HUES6 (cell line): ENCODE measurements around the gene CIART.
"Not testable (repeated sequence)": the region's sequence is repeated elsewhere in the genome, so short reads cannot be mapped to it uniquely, and the experiment has no call there.

ENCODE experiments used
- H3K27ac ChIP-seq: 2 replicates; pipeline ENCODE4 v1.7.0; 2013; ENCODE audit warnings: low read depth, mild to moderate bottlenecking, low read length, inconsistent platforms
- H3K27me3 ChIP-seq: 2 replicates; pipeline ENCODE4 v1.6.1; 2013; ENCODE audit warnings: low read length; ENCODE audit not compliant: control insufficient read depth, insufficient read depth
- H3K36me3 ChIP-seq: 2 replicates; pipeline ENCODE4 v1.6.1; 2013; ENCODE audit warnings: low read length; ENCODE audit not compliant: control insufficient read depth, insufficient read depth
- H3K4me1 ChIP-seq: 2 replicates; pipeline ENCODE4 v1.6.1; 2013; ENCODE audit warnings: low read length; ENCODE audit not compliant: control insufficient read depth, insufficient read depth
- H3K4me3 ChIP-seq: 2 replicates; pipeline ENCODE4 v1.5.1; 2013; ENCODE audit warnings: low read depth, low read length
- H3K9ac ChIP-seq: one replicate; pipeline ENCODE4 v1.6.1; 2013; ENCODE audit warnings: mild to moderate bottlenecking, low read length
- H3K9me3 ChIP-seq: 2 replicates; pipeline ENCODE4 v1.6.1; 2013; ENCODE audit warnings: low read depth, low read length; ENCODE audit not compliant: control insufficient read depth, insufficient read depth

CIART gene

GRCh38 chr1:150281758-150282557 lies at the start of gene CIART:
CIART (plus strand) TSS chr1:150282554; CDS start chr1:150283268, 714 bp downstream.
- H3K9ac ChIP-seq, result peak within 1 kb of the TSS; percentile 80
- peaks cover 8% of the 10 kb centered on the region; the same call in 1 of the 2 replicates for H3K36me3 ChIP-seq
- H3K4me3 ChIP-seq, result peak within 1 kb of the TSS; percentile 83
- no peaks in the 10 kb centered on the region for H3K9me3 ChIP-seq
- H3K4me1 ChIP-seq, result peaks cover 16% of the 10 kb centered on the region
- H3K27me3 ChIP-seq, result peaks cover 17% of the 10 kb centered on the region
- peak within 1 kb of the TSS; percentile 44 for H3K27ac ChIP-seq

DNA sequence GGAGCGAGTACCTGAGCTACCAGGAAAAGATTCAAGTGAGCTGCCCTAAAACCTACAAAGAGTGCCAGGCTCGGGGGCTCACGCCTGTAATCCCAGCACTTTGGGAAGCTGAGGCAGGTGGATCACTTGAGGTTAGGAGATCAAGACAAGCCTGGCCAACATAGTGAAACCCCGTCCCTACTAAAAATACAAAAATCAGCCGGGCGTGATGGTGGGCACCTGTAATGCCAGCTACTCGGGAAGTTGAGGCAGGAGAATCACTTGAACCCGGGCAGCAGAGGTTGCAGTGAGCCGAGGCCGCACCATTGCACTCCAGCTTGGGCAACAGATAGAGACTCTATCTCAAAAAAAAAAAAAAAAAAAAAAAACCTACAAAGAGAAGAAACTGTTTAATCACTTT lies 49.4 kb upstream of the CIART start:
- Histone ChIP-seq H3K4me1 (peaks cover 19% of the 10 kb centered on the region), H3K36me3 (peaks cover 32% of the 10 kb centered on the region)
- H3K9ac ChIP-seq, H3K9me3 ChIP-seq, H3K27ac ChIP-seq, H3K4me3 ChIP-seq, H3K27me3 ChIP-seq: not testable (repeated sequence)

DNA sequence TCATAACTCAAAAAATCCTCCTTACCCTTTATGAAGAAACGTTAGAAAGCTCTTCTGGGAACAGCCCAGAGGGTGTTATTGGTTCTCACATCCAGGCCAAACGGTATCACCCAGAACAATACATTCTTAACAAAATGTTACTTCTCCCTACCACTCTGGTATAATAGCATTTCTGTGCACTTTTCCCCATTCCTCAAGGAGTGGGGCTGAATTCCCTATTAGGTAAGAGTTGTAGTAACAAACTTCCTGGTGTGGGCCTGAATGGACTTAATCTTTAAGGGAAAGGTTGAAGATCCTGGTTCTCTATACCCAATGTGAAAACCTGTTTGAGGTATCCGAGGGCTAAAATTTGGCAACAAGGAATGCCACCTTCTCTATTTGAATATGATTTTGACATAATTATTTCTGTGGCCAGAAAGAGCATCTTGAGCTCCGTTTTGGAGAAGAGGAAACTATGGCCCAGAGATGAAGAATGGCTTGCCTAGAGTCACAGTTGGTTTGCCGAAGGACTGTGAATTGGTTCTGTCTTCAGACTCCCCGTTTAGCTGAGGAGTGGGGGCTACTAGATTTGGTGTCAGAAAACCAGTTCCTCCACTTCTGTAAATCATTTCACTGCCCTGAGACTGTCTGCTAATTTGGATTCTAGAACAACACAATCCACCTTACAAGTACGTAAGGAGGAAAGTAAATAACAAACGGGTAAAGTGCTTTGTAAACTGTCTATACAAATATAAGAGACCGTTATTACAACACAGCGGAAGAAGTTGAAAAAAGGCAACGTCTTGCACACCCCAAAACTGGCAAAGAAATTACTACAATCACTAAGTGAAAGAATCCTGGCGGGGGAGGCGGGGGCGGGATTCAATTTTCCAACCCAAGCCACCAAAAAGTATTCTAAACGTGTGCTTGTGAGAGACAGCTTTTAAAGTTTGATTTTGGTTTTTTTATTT lies 48.7 kb upstream of the CIART start:
- Histone ChIP-seq H3K9ac (peak overlapping the region; percentile 96), H3K4me3 (peak overlapping the region; percentile 86), H3K27ac (no peak overlapping the region; the same call in 1 of the 2 replicates), H3K36me3 (peaks cover 28% of the 10 kb centered on the region), H3K27me3 (no peaks in the 10 kb centered on the region), H3K9me3 (no peaks in the 10 kb centered on the region), H3K4me1 (peaks cover 19% of the 10 kb centered on the region)

- Histone ChIP-seq H3K4me1 (peaks cover 19% of the 10 kb centered on the region), H3K36me3 (peaks cover 23% of the 10 kb centered on the region), H3K27ac (peak overlapping the region; percentile 79; the same call in 1 of the 2 replicates), H3K27me3 (no peaks in the 10 kb centered on the region), H3K9ac (peak overlapping the region; percentile 96), H3K4me3 (peak overlapping the region; percentile 86), H3K9me3 (no peaks in the 10 kb centered on the region)
Measured at GRCh38 chr1:150234309-150234565, 48.1 kb upstream of the CIART start.

GRCh38 chr1:150234566-150235293 lies 47.6 kb upstream of the CIART start:
- Histone ChIP-seq H3K9ac (peak overlapping the region; percentile 96), H3K4me3 (peak overlapping the region; percentile 86), H3K9me3 (no peaks in the 10 kb centered on the region), H3K4me1 (peaks cover 19% of the 10 kb centered on the region), H3K36me3 (peaks cover 18% of the 10 kb centered on the region), H3K27ac (peak overlapping the region; percentile 79; the same call in 1 of the 2 replicates), H3K27me3 (no peaks in the 10 kb centered on the region)

DNA sequence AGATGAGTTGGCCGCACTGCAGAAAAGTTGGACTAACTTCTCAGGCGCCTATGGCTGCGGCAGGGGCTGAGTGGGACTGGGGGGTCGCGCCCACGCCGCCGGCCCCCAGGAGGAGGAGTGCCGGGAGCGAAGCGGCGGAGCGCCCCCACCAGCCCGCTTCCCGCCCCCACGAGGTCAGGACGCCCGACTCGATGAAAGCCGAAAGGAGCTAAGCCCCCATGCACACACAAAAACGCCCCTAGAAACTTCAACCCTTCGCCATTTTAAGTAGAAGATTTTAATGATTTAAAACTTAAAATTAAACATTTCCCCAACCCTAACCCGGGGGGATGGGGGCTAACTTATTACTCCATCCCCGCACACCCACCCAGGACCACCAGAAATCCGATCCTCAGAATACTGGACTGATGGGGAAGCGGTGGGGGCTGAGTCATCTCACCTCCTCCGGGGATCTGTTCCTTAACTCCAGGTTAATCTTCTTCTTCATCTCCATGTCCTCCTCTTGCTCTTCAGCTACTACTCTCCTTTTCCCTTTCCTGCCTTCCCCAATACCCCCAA lies 47.0 kb upstream of the CIART start:
- H3K4me1 ChIP-seq, result peaks cover 19% of the 10 kb centered on the region

DNA sequence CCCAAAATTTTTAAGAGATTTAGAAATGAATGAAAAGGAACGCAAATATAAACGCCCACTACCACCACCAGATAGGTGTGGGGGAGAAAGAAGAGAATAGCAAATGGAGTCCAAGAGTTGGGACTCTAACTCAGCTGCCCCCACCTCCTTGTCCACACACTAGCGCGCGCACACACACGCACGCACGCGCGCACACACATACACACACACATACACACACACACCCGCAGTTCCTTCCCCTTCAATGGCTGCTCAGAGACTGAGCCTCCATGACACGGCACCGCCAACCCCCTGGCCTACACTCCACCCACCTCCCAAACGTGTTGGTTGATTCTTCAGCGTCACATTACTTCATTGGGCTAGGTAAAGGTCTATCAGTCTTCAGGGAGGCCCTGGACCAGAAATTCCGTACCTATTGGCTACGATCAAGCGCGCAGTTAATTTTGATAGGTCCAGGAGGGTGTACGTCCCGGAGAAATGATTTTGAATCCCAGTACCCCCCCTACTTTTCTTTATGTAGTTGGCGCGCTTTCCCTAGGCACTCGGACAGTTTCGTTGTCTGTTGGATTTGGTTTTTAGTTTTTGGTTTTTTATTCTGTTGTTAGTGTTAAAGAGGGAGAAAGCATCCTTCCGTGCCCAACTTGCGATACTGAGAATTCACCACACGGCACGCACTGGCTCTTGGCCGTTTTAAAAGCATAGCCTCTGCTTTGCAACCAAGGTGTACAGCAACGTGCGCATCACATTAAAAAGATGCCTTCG lies 46.3 kb upstream of the CIART start, which contains the start of gene ANP32E:
TSS of gene ANP32E (minus strand) at position 261 of the 762 bp plus-strand sequence. CDS start 326 bp downstream, outside the sequence.
- Histone ChIP-seq H3K27me3 (no peaks in the 10 kb centered on the region), H3K4me1 (peaks cover 19% of the 10 kb centered on the region), H3K27ac (peak within 1 kb of the TSS; percentile 86)

More for the DNA sequence above, 47.0 kb upstream of the CIART start:
- peak overlapping the region; percentile 86 for H3K4me3 ChIP-seq
- H3K27me3 ChIP-seq, result no peaks in the 10 kb centered on the region
- peak overlapping the region; percentile 96 for H3K9ac ChIP-seq
- no peaks in the 10 kb centered on the region for H3K9me3 ChIP-seq
- peaks cover 13% of the 10 kb centered on the region for H3K36me3 ChIP-seq
- peak overlapping the region; percentile 79 for H3K27ac ChIP-seq

GRCh38 chr1:150236614-150237100 lies 45.7 kb upstream of the CIART start:
- peaks cover 19% of the 10 kb centered on the region for H3K4me1 ChIP-seq
- peak overlapping the region; percentile 86 for H3K27ac ChIP-seq

More for the DNA sequence above, 46.3 kb upstream of the CIART start, which contains the start of gene ANP32E:
- Histone ChIP-seq H3K4me3 (peak within 1 kb of the TSS; percentile 86), H3K9ac (peak within 1 kb of the TSS; percentile 96), H3K9me3 (no peaks in the 10 kb centered on the region), H3K36me3 (peaks cover 8% of the 10 kb centered on the region)

DNA sequence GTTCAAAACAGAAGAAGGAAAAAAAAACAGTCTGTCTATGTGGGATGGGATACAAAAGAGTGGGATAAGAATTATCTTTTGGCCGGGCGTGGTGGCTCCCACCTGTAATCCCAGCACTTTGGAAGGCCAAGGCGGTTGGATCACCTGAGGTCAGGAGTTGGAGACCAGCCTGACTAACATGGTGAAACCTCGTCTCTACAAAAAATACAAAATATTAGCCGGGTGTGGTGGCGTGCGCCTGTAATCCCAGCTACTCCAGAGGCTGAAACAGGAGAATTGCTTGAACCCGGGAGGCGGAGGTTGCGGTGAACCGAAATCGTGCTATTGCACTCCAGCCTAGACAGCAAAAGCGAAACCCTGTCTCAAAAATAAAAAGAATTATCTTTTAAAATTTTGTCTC lies 45.2 kb upstream of the CIART start:
- Histone ChIP-seq H3K4me3 (peak overlapping the region; percentile 86), H3K27ac (peak overlapping the region; percentile 86; the same call in 1 of the 2 replicates), H3K4me1 (peaks cover 19% of the 10 kb centered on the region)
- not testable (repeated sequence) for H3K27me3 ChIP-seq, H3K9me3 ChIP-seq, H3K9ac ChIP-seq, H3K36me3 ChIP-seq

More at GRCh38 chr1:150236614-150237100, 45.7 kb upstream of the CIART start:
- no peaks in the 10 kb centered on the region for H3K27me3 ChIP-seq
- no peaks in the 10 kb centered on the region for H3K9me3 ChIP-seq
- peak overlapping the region; percentile 92 for H3K9ac ChIP-seq
- peak overlapping the region; percentile 86 for H3K4me3 ChIP-seq
- peaks cover 2% of the 10 kb centered on the region for H3K36me3 ChIP-seq
